ENCODE measurements around the gene DGKZ.
A peak's percentile ranks its signal among the peaks of the same experiment; 100 is the strongest.

DGKZ gene

GRCh38 chr11:46346886-46347636 lies at the start of gene DGKZ:
DGKZ (plus strand) TSS chr11:46347463; CDS start chr11:46347660, 197 bp downstream.
- H3K9ac ChIP-seq (ENCODE audit: low read length): peak within 1 kb of the TSS; percentile 92
- H2AFZ ChIP-seq (ENCODE audit: low read length): no peak within 1 kb of the TSS
- H3K36me3 ChIP-seq (ENCODE audit: insufficient read depth, low read length): no peaks in the 10 kb centered on the region
- H3K27me3 ChIP-seq (ENCODE audit: insufficient read depth, low read length): peaks cover 6% of the 10 kb centered on the region
- peak within 1 kb of the TSS; percentile 94 for H3K4me2 ChIP-seq (ENCODE audit: low read length)
- H3K4me1 ChIP-seq (ENCODE audit: insufficient read depth, low read length, severe bottlenecking): peaks cover 47% of the 10 kb centered on the region
- H4K20me1 ChIP-seq (ENCODE audit: insufficient read depth, low read length): no peaks in the 10 kb centered on the region
- H3K4me3 ChIP-seq (ENCODE audit: low read depth, low read length, poor library complexity, severe bottlenecking): peak within 1 kb of the TSS; percentile 91
- no peaks in the 10 kb centered on the region for H3K9me3 ChIP-seq (ENCODE audit: low read length)
- H3K27ac ChIP-seq (ENCODE audit: low read depth, low read length, poor library complexity, severe bottlenecking): peak within 1 kb of the TSS; percentile 68
- TF ChIP-seq CTCF (IDR thresholded peaks at IDR 0.05; ENCODE audit: low read length) (peak; percentile 43), EZH2 (IDR thresholded peaks at IDR 0.05; ENCODE audit: borderline replicate concordance, low read length) (no peak)
- H3K79me2 ChIP-seq (ENCODE audit: insufficient read depth, low read length): no peaks in the 10 kb centered on the region
- no peaks in the 10 kb centered on the region for H3F3A ChIP-seq (ENCODE audit: insufficient read depth, low read length)
- H3K9me2 ChIP-seq (ENCODE audit: low read depth, low read length): no peaks in the 10 kb centered on the region

GRCh38 chr11:46298699-46299433 lies 48.4 kb upstream of the DGKZ start:
- Histone ChIP-seq H3K4me1 (ENCODE audit: insufficient read depth, low read length, severe bottlenecking) (peaks cover 20% of the 10 kb centered on the region), H3F3A (ENCODE audit: insufficient read depth, low read length) (no peaks in the 10 kb centered on the region), H3K79me2 (ENCODE audit: insufficient read depth, low read length) (no peaks in the 10 kb centered on the region), H3K4me2 (ENCODE audit: low read length) (no peak overlapping the region), H3K27me3 (ENCODE audit: insufficient read depth, low read length) (0 out of 2 replicates have a peak, but pooled peaks cover 4% of the 10 kb centered on the region), H3K27ac (ENCODE audit: low read depth, low read length, poor library complexity, severe bottlenecking) (no peak overlapping the region), H3K9me3 (ENCODE audit: low read length) (no peaks in the 10 kb centered on the region), H4K20me1 (ENCODE audit: insufficient read depth, low read length) (no peaks in the 10 kb centered on the region), H3K9me2 (ENCODE audit: low read depth, low read length) (no peaks in the 10 kb centered on the region), H3K36me3 (ENCODE audit: insufficient read depth, low read length) (no peaks in the 10 kb centered on the region), H2AFZ (ENCODE audit: low read length) (no peak overlapping the region), H3K4me3 (ENCODE audit: low read depth, low read length, poor library complexity, severe bottlenecking) (no peak overlapping the region), H3K9ac (ENCODE audit: low read length) (no peak overlapping the region)
- TF ChIP-seq EZH2 (IDR thresholded peaks at IDR 0.05; ENCODE audit: borderline replicate concordance, low read length) (no peak), CTCF (IDR thresholded peaks at IDR 0.05; ENCODE audit: low read length) (no peak)

GRCh38 chr11:46299451-46299961 lies 47.8 kb upstream of the DGKZ start:
- TF ChIP-seq CTCF (IDR thresholded peaks at IDR 0.05; ENCODE audit: low read length) (no peak; the same call in 1 of the 2 replicates), EZH2 (IDR thresholded peaks at IDR 0.05; ENCODE audit: borderline replicate concordance, low read length) (no peak)
- 0 out of 2 replicates have a peak, but pooled peaks cover 4% of the 10 kb centered on the region for H3K27me3 ChIP-seq (ENCODE audit: insufficient read depth, low read length)
- no peak overlapping the region for H3K27ac ChIP-seq (ENCODE audit: low read depth, low read length, poor library complexity, severe bottlenecking)
- H3K9me2 ChIP-seq (ENCODE audit: low read depth, low read length): no peaks in the 10 kb centered on the region
- no peaks in the 10 kb centered on the region for H3F3A ChIP-seq (ENCODE audit: insufficient read depth, low read length)
- no peak overlapping the region for H2AFZ ChIP-seq (ENCODE audit: low read length)
- no peaks in the 10 kb centered on the region for H3K79me2 ChIP-seq (ENCODE audit: insufficient read depth, low read length)
- no peak overlapping the region for H3K9ac ChIP-seq (ENCODE audit: low read length)
- no peaks in the 10 kb centered on the region for H3K9me3 ChIP-seq (ENCODE audit: low read length)
- peaks cover 20% of the 10 kb centered on the region for H3K4me1 ChIP-seq (ENCODE audit: insufficient read depth, low read length, severe bottlenecking)
- H3K4me3 ChIP-seq (ENCODE audit: low read depth, low read length, poor library complexity, severe bottlenecking): no peak overlapping the region
- no peaks in the 10 kb centered on the region for H3K36me3 ChIP-seq (ENCODE audit: insufficient read depth, low read length)
- H4K20me1 ChIP-seq (ENCODE audit: insufficient read depth, low read length): no peaks in the 10 kb centered on the region
- H3K4me2 ChIP-seq (ENCODE audit: low read length): no peak overlapping the region
